Body of pancreas (tissue), 4 donors: ENCODE results near the gene ASTN2.

ENCODE experiments used
- POLR2A ChIP-seq, 3 donors: fragments of 450-650 bp; IDR thresholded peaks; one replicate each; pipeline ENCODE4 v1.6.1; 2016; ENCODE audit warnings: antibody characterized with exemption in 3 of 3, mild to moderate bottlenecking in 2 of 3
- TF ChIP-seq, protein P1 (sequence below), 7 experiments: fragments of 450-650 bp in 4 of 7; fragments of 200-600 bp in 3 of 7; sonication (generic) in 3 of 7; IDR thresholded peaks; one replicate each; pipeline ENCODE4 v1.5.1; 2016 to 2019; ENCODE audit warnings: antibody characterized with exemption in 7 of 7

- TF ChIP-seq, protein P1, sequence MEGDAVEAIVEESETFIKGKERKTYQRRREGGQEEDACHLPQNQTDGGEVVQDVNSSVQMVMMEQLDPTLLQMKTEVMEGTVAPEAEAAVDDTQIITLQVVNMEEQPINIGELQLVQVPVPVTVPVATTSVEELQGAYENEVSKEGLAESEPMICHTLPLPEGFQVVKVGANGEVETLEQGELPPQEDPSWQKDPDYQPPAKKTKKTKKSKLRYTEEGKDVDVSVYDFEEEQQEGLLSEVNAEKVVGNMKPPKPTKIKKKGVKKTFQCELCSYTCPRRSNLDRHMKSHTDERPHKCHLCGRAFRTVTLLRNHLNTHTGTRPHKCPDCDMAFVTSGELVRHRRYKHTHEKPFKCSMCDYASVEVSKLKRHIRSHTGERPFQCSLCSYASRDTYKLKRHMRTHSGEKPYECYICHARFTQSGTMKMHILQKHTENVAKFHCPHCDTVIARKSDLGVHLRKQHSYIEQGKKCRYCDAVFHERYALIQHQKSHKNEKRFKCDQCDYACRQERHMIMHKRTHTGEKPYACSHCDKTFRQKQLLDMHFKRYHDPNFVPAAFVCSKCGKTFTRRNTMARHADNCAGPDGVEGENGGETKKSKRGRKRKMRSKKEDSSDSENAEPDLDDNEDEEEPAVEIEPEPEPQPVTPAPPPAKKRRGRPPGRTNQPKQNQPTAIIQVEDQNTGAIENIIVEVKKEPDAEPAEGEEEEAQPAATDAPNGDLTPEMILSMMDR (IDR thresholded peaks at IDR 0.05) = no peak
- no peak for TF ChIP-seq POLR2A (IDR thresholded peaks at IDR 0.05)
Observed at GRCh38 chr9:116817762-116818161, 597.1 kb downstream of the ASTN2 start.
